Activated gamma-delta T cell treated with anti-CD3 and anti-CD28 coated beads, Interleukin-2, amount 50 U/mL, for 16 hours (primary cell): ENCODE measurements around the gene PAK6.

Experiments used
- DNase-seq: peaks from one replicate; pipeline ENCODE4 v3.0.0-alpha.2; 2020; ENCODE audit warnings: low read depth

Gene PAK6

GRCh38 chr15:40238532-40239403 is at the start of gene PAK6:
PAK6 (plus strand) TSS chr15:40239063; CDS start chr15:40264786, 25,723 bp downstream.
- DNase-seq = no peak

GRCh38 chr15:40190591-40190990 is 48.3 kb upstream of the PAK6 start:
- DNase-seq = no peak

- no peak for DNase-seq
These were observed 45.9 kb upstream of the PAK6 start for GRCh38 chr15:40192942-40193341.

GRCh38 chr15:40197434-40197833 is 41.4 kb upstream of the PAK6 start:
- no peak for DNase-seq

GRCh38 chr15:40198355-40199085 is 40.3 kb upstream of the PAK6 start:
- no peak for DNase-seq

GRCh38 chr15:40204100-40204499 is 34.8 kb upstream of the PAK6 start:
- no peak for DNase-seq

GRCh38 chr15:40217166-40217824 is 21.6 kb upstream of the PAK6 start:
- peak; percentile 24 for DNase-seq

- DNase-seq = no peak
These were observed 19.1 kb upstream of the PAK6 start for GRCh38 chr15:40219801-40220200.

GRCh38 chr15:40222131-40222530 is 16.7 kb upstream of the PAK6 start:
- no peak for DNase-seq

GRCh38 chr15:40226736-40227135 is 12.1 kb upstream of the PAK6 start:
- no peak for DNase-seq

- no peak for DNase-seq
These were observed 9.5 kb upstream of the PAK6 start for GRCh38 chr15:40229316-40229715.

GRCh38 chr15:40229956-40230355 is 8.9 kb upstream of the PAK6 start:
- DNase-seq = no peak

- no peak for DNase-seq
These were observed 6.2 kb upstream of the PAK6 start for GRCh38 chr15:40232625-40233070.

GRCh38 chr15:40233727-40234577 is 4.9 kb upstream of the PAK6 start:
- DNase-seq = no peak

GRCh38 chr15:40234783-40235182 is 4.1 kb upstream of the PAK6 start:
- DNase-seq = no peak

GRCh38 chr15:40235201-40235885 is 3.5 kb upstream of the PAK6 start:
- no peak for DNase-seq

GRCh38 chr15:40239404-40239692 is 485 bp downstream of the PAK6 start:
- DNase-seq = no peak

- DNase-seq = no peak
These were observed 1.1 kb downstream of the PAK6 start for GRCh38 chr15:40239693-40240618.

- no peak for DNase-seq
These were observed 1.9 kb downstream of the PAK6 start for GRCh38 chr15:40240619-40241221.
